ENCODE data around the gene PLEKHB1. TPM values are rescaled to one million over a fixed set of nuclear protein-coding genes. Genes with fewer than 3 reads are reported as not detected.

Gene PLEKHB1
- total and polyA plus RNA-seq, 11 donors: 0.82 to 36.3 (median 10.8) TPM

- Histone ChIP-seq H3K9me3 (no peaks in the 10 kb centered on the region), H3K4me1 (peaks cover 0 to 7% (median 0%) of the 10 kb centered on the region in 12 donors), H3K4me3 (no peak overlapping the region), H3K27ac (no peak overlapping the region), H3K27me3 (peaks cover 0 to 11% (median 0%) of the 10 kb centered on the region in 9 donors), H3K36me3 (no peaks in the 10 kb centered on the region)
- TF ChIP-seq CTCF (IDR thresholded peaks at IDR 0.05) (no peak), POLR2A (IDR thresholded peaks at IDR 0.05) (no peak)
- DNase-seq (no peak), ATAC-seq (no peak)
- 33 to 53% (median 47%) methylated on average over 2 of the region's 2 CpGs for WGBS, 4 donors
- intact Hi-C loops (cut with DNase I): no loop called here
Observed at GRCh38 chr11:73640592-73640991, 5.8 kb upstream of the PLEKHB1 start.

- DNase-seq (no peak), ATAC-seq (no peak)
- H3K9me3 ChIP-seq: no peaks in the 10 kb centered on the region
- H3K4me1 ChIP-seq: peaks cover 0 to 13% (median 0%) of the 10 kb centered on the region in 12 donors
- H3K27me3 ChIP-seq: peaks cover 0 to 11% (median 0%) of the 10 kb centered on the region in 9 donors
- intact Hi-C loops (cut with DNase I): no loop called here
- no peak for TF ChIP-seq POLR2A (IDR thresholded peaks at IDR 0.05)
- TF ChIP-seq CTCF (IDR thresholded peaks at IDR 0.05): no peak
- no peak overlapping the region for H3K27ac ChIP-seq
- no peak overlapping the region for H3K4me3 ChIP-seq
- no peaks in the 10 kb centered on the region for H3K36me3 ChIP-seq
Observed at GRCh38 chr11:73641668-73642067, 4.7 kb upstream of the PLEKHB1 start.

- peaks cover 0 to 11% (median 0%) of the 10 kb centered on the region in 9 donors for H3K27me3 ChIP-seq
- H3K4me1 ChIP-seq: peaks cover 0 to 24% (median 6%) of the 10 kb centered on the region in 12 donors
- H3K9me3 ChIP-seq: no peaks in the 10 kb centered on the region
- H3K4me3 ChIP-seq: peak overlapping the region in 4 of 12 donors; percentile 3 to 26 (median 14)
- H3K27ac ChIP-seq: peak overlapping the region in 2 of 12 donors; percentile 7 to 22
- TF ChIP-seq CTCF (IDR thresholded peaks at IDR 0.05) (no peak), POLR2A (IDR thresholded peaks at IDR 0.05) (no peak)
- DNase-seq: no peak
- intact Hi-C loops (cut with DNase I): no loop called here
- H3K36me3 ChIP-seq: no peaks in the 10 kb centered on the region
- ATAC-seq: no peak
- WGBS, 4 donors: 47 to 58% (median 54%) methylated on average over 16 of the region's 16 CpGs
Observed at GRCh38 chr11:73645121-73645969, 1.0 kb upstream of the PLEKHB1 start.

- 14 to 19% (median 15%) methylated on average over 17 to 23 of the region's 23 CpGs for WGBS, 4 donors
- DNase-seq (peak; percentile 89 to 94 (median 93)), ATAC-seq (peak; percentile 96 to 99 (median 98))
- H3K4me3 ChIP-seq: peak overlapping the region in 9 of 12 donors; percentile 15 to 52 (median 39)
- H3K27ac ChIP-seq: peak overlapping the region in 1 of 12 donors; percentile 15
- peaks cover 0 to 24% (median 6%) of the 10 kb centered on the region in 12 donors for H3K4me1 ChIP-seq
- intact Hi-C loops (cut with DNase I): no loop called here
- H3K9me3 ChIP-seq: no peaks in the 10 kb centered on the region
- peaks cover 0 to 11% (median 0%) of the 10 kb centered on the region in 9 donors for H3K27me3 ChIP-seq
- TF ChIP-seq CTCF (IDR thresholded peaks at IDR 0.05) (no peak), POLR2A (IDR thresholded peaks at IDR 0.05) (no peak)
- no peaks in the 10 kb centered on the region for H3K36me3 ChIP-seq
Observed at GRCh38 chr11:73647459-73648100, 1.2 kb downstream of the PLEKHB1 start.

Data from heart left ventricle (tissue), 16 donors.